GM10847 (cell line): ENCODE measurements around the gene SERPINI1.

Source experiments
- POLR2A ChIP-seq: IDR thresholded peaks from 2 replicates; pipeline ENCODE4 v1.6.1; 2011; ENCODE audit not compliant: insufficient read length; ENCODE audit errors: extremely low read depth

Gene SERPINI1

DNA sequence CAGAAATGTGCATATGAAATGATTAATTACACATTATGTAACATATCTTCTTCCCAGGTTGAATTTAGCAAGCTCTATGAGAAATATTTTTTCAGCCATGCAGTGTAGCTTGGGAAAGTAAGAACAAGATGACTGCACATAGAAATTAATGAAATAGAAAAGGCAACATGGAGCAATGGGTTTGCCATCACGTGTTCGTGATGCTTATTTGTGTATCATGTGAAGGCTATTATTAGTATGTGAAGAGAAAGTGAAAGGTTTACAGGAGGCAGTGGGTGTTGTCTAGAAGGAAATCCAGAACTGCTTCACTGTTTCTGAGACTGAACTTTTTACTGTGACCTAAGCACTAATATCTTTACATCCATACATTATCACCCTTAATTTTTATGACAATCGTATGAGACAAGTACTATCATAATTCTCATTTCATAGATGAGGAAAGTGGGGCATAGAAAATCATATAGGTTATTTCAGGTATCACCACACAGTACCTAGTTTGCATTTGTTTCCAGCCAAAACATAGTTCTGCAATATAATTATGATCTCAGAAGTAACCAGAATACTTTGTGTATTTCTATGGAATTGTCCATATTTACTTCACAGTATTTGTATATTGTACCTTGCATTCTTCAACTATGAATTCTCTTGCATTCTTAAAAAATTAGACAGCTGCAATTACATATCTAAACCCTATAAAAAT lies 14.9 kb downstream of the SERPINI1 start:
- no peak for TF ChIP-seq POLR2A

DNA sequence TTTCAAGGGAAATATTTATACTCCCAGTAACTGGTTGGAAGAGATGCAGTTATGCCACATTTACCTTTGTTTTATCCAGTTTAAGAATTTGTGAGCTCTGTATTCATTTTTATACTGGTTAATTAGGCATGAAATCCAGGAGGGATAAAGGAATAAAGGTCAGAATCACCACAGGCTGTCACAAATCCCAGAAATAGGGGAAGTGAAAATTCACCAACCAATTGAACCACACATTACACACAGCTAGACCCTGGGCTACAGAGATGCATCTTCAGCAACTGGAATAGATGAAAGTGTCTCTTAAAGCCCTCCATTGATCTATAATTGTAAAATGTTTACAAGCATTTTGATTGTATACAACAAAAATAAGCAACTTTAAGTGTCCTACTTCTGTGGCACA lies 18.5 kb downstream of the SERPINI1 start:
- no peak for TF ChIP-seq POLR2A

DNA sequence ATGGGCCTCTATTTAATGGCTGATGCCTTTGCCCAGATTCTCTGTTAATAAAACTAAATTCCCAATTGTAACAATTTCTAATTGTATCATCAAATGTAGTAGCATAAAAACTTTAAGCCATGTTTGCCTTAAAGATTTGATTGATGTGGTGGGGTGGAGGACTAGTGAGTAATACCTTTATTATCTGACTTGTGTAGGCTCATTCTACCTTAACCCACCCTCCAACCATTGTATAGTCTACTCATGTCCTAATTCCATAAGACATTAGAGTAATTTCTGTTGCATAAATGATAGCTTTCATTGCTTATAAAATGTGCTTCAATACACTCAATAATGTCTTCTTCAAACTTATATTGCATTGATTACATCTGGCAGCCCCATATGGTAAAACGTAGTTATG lies 25.8 kb downstream of the SERPINI1 start:
- no peak for TF ChIP-seq POLR2A

DNA sequence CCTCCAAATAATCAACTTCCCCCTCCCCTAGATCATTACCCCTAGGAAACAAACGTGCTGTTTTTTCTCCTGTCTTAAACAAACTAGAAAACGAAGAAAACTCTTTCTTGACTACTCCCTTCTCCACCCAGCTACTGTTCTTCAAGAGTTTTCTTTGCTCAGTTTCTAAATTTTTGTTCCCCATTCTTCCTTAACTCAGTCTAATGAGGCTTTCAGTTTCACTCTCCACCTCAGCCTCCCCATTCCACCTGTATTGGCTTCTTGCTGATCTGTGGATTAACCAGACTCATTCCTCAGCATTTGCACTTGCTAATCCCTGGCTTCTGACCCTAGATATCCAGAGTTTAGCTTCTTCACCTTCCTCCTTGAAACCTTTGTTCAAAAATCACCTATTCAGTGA lies 26.8 kb downstream of the SERPINI1 start:
- no peak for TF ChIP-seq POLR2A

DNA sequence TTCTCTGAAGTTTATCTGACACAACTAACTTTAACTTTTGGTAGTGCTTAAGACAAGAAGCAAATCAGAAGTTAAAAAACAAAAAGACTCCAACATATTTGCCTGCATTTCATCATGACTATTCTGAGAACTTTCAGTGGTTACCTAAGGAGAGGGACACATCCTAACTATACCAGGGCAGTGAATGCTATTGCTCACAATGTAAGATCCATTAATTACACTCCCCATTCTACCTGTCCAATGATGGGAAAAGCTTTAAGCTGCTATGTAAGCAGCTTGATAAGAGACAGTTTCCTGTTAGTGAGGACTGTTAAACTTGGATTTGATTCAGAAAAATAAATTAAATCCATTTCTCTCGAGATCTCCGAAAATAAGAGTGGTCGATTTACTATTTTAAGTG lies 37.5 kb downstream of the SERPINI1 start:
- no peak for TF ChIP-seq POLR2A

DNA sequence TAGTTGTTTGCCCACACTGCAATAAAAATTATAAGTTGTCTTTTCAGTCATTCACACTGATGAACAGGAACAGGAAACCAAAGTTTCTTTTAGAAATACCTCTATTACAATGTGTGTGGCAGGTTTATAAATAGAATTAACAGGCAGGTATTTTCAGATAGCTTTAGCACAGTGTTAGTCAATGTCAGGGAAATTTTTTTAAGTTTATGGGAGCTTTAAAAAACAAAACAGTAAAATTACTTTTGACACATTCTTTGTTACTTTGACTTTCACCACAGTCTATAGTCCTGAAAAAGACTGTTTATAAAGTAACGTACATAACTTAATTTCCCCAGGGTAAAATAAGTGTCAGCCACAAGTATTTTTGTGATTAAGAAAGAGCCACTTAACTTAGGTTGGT lies 38.1 kb downstream of the SERPINI1 start:
- TF ChIP-seq POLR2A, result no peak

DNA sequence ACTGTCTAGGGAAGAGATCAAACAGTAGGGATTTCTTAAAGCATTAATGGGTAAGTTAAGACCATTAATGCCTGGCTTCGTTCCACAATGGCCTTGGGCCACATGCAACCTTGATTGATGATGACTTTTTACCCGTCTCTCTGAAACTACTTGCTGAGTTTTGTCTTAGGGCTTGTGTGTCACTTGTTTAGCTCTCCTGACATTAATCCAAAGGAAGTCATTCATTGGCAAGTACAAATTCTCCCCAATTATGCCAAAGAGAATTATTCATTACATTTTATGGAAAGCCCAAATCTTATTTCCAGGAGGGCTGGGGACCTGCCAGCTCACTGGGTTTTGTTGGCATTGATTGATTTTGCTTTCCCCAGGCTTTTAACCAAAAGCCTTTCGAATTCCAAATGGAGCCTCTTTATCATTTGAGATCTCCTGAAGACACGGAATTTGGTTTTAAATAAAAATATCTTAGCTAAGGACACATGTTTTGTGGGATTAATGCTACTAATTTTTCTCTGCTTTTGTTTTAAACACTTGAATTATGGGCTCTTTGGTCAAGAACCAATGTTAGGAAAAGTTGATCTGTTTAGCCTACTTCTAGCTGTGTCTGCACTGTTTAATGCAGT lies 40.7 kb downstream of the SERPINI1 start:
- TF ChIP-seq POLR2A, result no peak

DNA sequence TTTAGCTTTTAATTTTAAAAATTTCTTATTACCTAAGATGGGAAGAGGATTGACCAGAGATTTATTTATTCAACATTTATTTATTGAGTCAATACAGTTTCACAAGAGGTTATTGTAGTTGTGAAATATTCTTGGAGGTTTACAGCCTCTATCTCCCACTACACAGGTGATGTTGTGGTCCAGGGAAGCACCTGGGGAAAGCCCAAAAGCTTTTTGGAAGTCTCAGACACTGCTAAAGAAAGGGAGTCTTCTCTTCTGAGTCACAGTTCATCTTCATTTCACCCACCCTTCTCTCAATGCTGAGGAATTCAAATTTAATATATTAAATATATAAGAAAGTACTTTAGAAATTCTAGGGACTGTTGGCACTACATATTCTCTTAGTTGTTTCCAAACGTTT lies 41.8 kb downstream of the SERPINI1 start:
- no peak for TF ChIP-seq POLR2A

DNA sequence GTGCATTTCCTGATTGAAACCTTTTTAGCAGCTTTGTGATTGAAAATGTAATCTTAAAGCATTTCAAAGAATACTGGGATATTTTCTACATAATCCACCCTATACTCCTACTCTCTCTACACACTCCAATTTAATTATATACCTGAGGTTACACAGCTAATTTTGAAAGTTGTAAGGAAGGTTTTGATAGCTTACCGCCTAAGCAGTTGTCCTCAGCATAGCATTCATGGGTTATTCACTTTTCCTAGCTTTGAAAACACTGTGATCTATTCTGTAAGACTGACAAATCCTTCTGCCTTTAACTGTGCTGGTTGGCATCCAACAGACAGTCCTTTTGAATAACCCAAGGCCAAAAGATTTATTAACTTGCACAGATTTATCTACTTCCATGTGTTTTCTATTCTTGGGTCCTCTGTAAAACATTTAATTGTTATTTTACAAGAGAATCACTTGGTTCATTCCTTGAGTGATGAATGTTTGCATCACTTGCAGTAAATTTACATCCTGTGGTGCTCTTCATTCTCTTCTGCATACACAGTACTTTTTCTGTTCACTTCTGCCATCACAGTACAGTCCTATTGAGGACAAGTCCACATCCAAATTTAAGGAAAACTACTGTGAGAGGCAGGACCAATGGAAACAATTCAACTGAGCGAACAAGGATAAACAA lies 44.8 kb downstream of the SERPINI1 start:
- TF ChIP-seq POLR2A, result no peak

DNA sequence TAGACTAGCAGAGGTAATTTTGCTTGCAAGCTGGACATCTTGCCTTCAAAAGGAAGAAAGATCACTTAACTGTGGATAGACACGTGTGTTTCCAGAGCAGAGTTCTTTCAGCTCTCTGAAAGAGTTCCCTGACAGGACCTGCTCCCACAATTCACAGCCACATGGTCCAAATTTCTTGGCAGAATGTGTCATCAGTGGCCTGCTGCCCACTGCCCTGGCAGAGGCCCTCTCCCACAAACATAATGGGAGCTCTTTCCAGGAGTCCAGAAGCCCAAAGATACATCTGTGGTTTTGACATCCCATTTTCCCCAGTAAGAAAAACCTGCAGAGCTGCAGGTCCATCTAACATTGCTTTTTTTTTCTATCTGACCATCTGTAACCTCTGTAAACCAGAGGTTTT lies 48.3 kb downstream of the SERPINI1 start:
- no peak for TF ChIP-seq POLR2A

DNA sequence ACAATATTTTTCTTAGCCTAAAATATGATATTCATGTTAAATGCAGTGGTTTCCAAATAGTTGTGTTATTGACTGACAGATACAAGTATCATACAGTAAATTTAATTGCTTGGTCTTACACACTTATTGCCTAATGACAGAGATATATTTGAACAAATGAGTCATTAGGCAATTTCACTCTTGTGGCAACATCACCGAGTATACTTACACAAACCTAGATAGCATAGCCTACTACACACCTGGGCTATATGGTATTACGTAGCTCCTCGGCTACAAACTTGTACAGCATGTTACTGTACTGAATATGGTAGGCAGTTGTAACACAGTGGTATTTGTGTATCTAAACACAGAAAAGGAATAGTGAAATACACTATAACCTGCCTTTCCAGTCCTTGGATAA lies 50.3 kb downstream of the SERPINI1 start:
- TF ChIP-seq POLR2A, result no peak

DNA sequence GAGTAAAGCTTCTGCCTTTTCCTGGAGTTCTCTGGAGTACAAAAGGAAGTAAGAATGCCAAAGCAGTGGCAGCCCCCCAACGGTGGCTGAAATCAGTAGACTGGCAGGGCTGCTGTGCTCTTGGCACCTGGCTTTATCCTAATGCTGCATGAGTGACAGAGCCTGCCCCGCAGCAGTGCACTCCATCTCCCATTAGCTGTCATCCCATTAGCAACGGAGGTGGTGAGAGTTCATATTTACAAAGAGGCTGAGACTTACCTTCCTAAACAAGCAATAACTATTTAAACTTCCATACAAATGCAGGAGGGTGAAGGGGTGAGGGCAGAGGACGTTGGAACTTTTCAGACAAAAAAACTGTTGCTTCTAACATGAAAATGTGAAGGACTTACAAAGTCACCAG lies 51.9 kb downstream of the SERPINI1 start:
- TF ChIP-seq POLR2A, result no peak

DNA sequence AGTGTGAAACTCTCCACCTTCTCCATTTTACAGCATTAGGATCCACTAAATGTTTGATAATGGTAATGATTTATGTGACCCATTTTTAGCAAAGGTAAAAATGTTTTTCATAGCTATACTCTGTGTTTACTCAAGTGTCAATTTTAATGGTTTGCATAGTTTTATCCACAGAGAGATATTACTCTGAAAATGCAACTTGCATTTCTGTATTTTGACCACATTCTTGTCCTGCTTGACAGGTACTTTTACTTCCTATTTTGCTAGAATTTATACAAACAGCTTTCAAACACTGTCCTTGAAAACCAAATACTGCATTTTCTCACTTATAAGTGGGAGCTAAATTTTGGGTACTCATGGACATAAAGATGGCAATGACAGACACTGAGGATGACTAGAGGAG lies 62.9 kb downstream of the SERPINI1 start:
- TF ChIP-seq POLR2A, result no peak

DNA sequence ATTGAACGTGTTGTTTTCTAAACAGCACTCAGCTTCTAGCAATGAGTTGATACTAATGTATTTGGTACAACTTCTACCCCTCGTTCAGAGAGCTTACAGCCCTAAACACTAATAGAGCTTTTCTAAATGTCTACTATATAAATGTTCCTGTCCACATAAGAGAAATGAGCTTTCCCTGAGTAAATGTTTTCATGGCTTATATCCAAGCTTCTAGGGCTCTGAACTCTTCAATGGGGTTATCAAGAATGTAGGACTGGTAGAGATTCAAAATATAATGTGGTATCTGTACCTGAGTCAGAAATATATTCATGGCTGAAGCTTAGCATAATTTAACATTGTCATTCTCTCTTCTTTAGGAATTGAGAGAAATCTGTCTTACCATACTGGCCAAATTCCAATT lies 73.4 kb downstream of the SERPINI1 start:
- no peak for TF ChIP-seq POLR2A

DNA sequence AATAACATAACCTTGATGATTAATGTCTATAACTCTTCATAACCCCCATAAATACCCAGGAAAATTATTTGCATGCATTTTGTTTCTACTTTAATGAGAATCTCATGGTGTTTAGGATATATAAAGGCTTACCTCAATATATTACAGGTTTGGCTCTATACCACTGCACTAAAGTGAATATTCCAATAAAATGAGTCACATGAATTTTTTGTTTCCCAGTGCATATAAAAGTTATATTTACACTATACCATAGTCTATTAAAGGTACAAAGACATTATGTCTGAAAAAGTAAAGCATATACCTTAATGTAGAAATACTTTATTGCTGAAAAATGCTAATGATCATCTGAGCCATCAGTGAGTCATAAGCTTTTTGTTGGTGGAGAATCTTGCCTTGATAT lies 74.7 kb downstream of the SERPINI1 start:
- no peak for TF ChIP-seq POLR2A

DNA sequence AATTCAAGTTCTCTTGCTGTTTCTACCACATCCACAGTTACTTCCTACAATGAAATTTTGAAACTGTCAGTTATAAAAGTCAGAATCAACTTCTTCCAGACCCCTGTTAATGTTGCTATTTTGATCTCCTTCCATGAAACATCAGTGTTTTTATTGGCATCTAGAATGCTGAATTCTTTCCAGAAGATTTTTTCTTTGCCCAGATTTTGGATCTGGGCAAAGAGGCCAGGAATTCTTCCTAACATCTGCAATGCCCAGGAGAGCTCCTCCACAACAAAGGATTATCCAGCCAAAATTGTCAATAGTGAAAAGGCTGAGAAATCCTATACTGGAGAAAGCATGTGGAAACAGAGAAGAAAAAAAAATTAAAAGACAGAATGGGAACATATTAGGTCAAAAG lies 75.5 kb downstream of the SERPINI1 start:
- no peak for TF ChIP-seq POLR2A

DNA sequence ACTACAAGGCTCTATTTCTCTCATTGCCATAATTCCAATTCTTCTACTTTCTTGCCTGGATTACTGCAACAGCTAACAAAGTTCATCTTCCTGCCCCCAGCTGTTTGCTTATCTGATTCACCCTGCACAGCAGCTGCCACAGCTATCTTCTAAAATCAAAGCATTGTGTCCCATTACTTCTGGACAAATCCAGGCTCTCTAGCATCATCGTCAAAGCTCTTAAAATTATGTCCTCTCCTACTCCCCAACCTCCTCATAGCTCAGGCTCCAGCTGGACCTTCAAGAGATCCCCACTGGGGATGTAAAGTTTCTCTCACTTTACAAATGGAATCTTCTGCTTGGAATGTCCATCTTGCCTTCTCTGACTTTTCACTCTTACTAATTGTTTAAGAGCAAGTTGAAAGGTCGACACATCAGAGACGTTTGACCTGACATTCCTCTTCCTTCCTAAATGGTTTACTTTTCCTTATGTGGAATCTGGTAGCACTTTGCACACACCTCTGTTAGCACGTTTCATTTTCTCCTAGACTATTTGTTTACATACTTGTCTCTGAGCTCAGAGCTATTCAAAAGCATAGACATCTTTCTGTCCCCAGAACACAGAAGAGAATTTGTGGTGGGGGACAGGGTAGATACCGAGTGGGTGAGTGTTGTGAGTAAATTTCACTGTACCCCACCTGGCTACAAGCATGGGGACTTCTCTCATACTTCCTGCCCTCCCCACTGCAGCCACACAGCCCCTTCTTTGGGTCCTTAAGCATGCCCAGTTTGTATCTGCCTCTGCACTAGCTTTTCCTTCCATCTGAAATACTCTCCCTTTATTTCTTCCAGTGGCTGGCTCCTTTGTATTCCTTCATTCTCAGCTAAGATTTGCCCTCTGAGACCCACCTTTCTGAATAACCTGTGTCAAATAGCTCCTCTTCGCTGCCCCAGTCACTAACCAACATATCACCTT lies 77.9 kb downstream of the SERPINI1 start:
- TF ChIP-seq POLR2A, result no peak
